HEK293 (cell line): ENCODE measurements around the gene FOXRED2.

ENCODE experiments used
- GLI2 ChIP-seq: fragments of 450-650 bp; formaldehyde crosslinking; IDR thresholded peaks from 2 replicates; pipeline ENCODE4; 2017; ENCODE audit warnings: missing biosample characterization, missing genetic modification characterization, low read depth, borderline replicate concordance
- GLIS1 ChIP-seq: fragments of 450-650 bp; formaldehyde crosslinking; IDR thresholded peaks from 2 replicates; pipeline ENCODE4 v1.5.1; 2016; ENCODE audit warnings: missing biosample characterization, missing genetic modification characterization
- ZFP37 ChIP-seq: fragments of 450-650 bp; formaldehyde crosslinking; IDR thresholded peaks from 2 replicates; pipeline ENCODE4 v1.5.1; 2016; ENCODE audit warnings: missing biosample characterization, missing genetic modification characterization
- ZNF426 ChIP-seq: fragments of 450-650 bp; formaldehyde crosslinking; IDR thresholded peaks from 2 replicates; pipeline ENCODE4 v1.5.1; 2017; ENCODE audit warnings: missing biosample characterization, missing genetic modification characterization, mild to moderate bottlenecking, inconsistent platforms, moderate library complexity
- ZNF544 ChIP-seq: fragments of 450-650 bp; formaldehyde crosslinking; IDR thresholded peaks from 2 replicates; pipeline ENCODE4 v1.5.0; 2017; ENCODE audit warnings: missing biosample characterization, missing genetic modification characterization
- TF ChIP-seq, protein P1 (sequence below): fragments of 450-650 bp; formaldehyde crosslinking; optimal IDR thresholded peaks from 2 replicates; pipeline ENCODE3; 2016; ENCODE audit warnings: missing biosample characterization, mild to moderate bottlenecking, missing genetic modification characterization

The FOXRED2 gene

DNA sequence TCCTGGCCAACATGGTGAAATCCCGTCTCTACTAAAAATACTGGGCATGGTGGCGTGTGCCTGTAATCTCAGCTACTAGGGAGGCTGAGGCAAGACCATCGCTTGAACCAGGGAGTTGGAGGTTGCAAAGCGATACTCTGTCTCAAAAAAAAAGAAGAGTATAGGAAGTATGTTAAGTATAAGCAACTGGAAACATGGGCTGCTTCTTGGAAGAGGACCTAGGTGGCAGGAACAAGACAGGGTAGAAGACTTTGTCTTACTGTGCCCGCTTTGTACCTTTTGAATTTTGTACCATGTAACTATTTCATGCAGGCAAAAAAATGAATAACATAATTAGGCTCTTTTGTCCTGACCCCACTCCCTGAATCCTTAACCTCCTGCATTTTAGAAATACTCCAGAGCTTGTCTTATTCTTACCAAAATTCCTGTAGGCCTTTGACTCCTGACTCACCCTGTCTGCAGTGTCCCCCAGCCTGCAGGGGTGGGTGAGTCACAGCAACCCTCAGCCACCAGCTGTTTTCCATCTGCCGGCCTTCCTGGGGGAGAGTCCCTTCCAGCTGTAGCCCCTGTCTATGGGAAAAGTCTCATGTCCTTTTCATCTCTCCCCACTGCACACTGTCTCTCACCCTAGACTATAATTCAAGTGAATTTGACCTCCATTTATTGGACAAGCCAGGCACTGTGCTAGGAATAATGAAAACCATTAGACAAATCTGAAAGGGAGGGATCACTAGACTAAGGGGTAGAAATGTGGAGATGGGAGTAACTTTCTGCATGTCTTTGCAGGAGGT, 67.2 kb downstream of the FOXRED2 start (continued):
- TF ChIP-seq GLI2 (tag by site-specific recombination): no peak
- no peak for TF ChIP-seq ZNF544 (tag by site-specific recombination)
- peak; percentile 91 for TF ChIP-seq GLIS1 (tag by site-specific recombination)
- TF ChIP-seq ZNF426 (tag by site-specific recombination): no peak
- TF ChIP-seq ZFP37 (tag by site-specific recombination): 0 out of 2 replicates have a peak, but pooled peaks have one; percentile 31
- TF ChIP-seq, protein P1, sequence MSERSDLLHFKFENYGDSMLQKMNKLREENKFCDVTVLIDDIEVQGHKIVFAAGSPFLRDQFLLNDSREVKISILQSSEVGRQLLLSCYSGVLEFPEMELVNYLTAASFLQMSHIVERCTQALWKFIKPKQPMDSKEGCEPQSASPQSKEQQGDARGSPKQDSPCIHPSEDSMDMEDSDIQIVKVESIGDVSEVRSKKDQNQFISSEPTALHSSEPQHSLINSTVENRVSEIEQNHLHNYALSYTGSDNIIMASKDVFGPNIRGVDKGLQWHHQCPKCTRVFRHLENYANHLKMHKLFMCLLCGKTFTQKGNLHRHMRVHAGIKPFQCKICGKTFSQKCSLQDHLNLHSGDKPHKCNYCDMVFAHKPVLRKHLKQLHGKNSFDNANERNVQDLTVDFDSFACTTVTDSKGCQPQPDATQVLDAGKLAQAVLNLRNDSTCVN (tag by site-specific recombination): no peak
